IMR-90 (cell line): ENCODE results near the gene MEOX2. TPM values are rescaled to one million over a fixed set of nuclear protein-coding genes. Genes with fewer than 3 reads are reported as not detected.

ENCODE experiments used
- ATAC-seq: fragments of 200-7000 bp; cut with Tn5 transposase; 2 replicates; pipeline ENCODE4 v1.9.1; 2020; ENCODE audit warnings: low read depth, mild to moderate bottlenecking, moderate library complexity
- BruUV-seq: library from RNA; stranded (reverse); fragments of 400-500 nt; replicated peaks from 2 replicates; lab custom pipeline; 2021; lab: Mats Ljungman, UMichigan
- CTCF ChIA-PET: fragments of 300-600 bp; formaldehyde crosslinking; extraction: SDS; loops from one replicate; lab custom pipeline; 2021; ENCODE audit warnings: antibody characterized with exemption; lab: Yijun Ruan, JAX
- POLR2A ChIA-PET: fragments of 300-600 bp; sonication (Branson Sonifier 250); formaldehyde crosslinking; loops from one replicate; lab custom pipeline; 2022; ENCODE audit warnings: antibody characterized with exemption; ENCODE audit not compliant: unreplicated experiment; lab: Charles Lee
- DNase-seq: peaks from one replicate; pipeline ENCODE4 v3.0.0; 2013
- H2AFZ ChIP-seq: replicated peaks from 2 replicates; pipeline ENCODE3; 2013; ENCODE audit warnings: low read length, mild to moderate bottlenecking; ENCODE audit not compliant: poor library complexity
- H2AK5ac ChIP-seq: 2 replicates; pipeline ENCODE4 v1.6.1; 2013; ENCODE audit warnings: low read depth, low read length, inconsistent platforms
- H2AK9ac ChIP-seq: replicated peaks from 2 replicates; pipeline ENCODE3; 2013; ENCODE audit warnings: mild to moderate bottlenecking, low read depth, low read length, moderate library complexity; ENCODE audit not compliant: poor library complexity
- H2BK120ac ChIP-seq: 2 replicates; pipeline ENCODE4 v1.6.1; 2013; ENCODE audit warnings: low read depth, low read length, inconsistent platforms
- H2BK15ac ChIP-seq: 3 replicates; pipeline ENCODE4 v1.6.1; 2013; ENCODE audit warnings: low read depth, low read length, inconsistent platforms
- H2BK20ac ChIP-seq: 2 replicates; pipeline ENCODE4 v1.6.1; 2013; ENCODE audit warnings: low read depth, mild to moderate bottlenecking, inconsistent platforms, low read length, moderate library complexity
- H2BK5ac ChIP-seq: 2 replicates; pipeline ENCODE4 v1.6.1; 2013; ENCODE audit warnings: mild to moderate bottlenecking, low read depth, low read length, inconsistent platforms; ENCODE audit not compliant: poor library complexity, severe bottlenecking
- H3K14ac ChIP-seq: replicated peaks from 2 replicates; pipeline ENCODE4 v1.6.1; 2013; ENCODE audit warnings: low read depth, low read length, inconsistent platforms
- H3K18ac ChIP-seq: 2 replicates; pipeline ENCODE4 v1.6.1; 2013; ENCODE audit warnings: low read depth, low read length, control low read depth
- H3K23ac ChIP-seq: 2 replicates; pipeline ENCODE4 v1.6.1; 2013; ENCODE audit warnings: low read depth, low read length, inconsistent platforms
- H3K27ac ChIP-seq: 2 replicates; pipeline ENCODE4 v1.5.1; 2013; ENCODE audit warnings: mild to moderate bottlenecking, control low read depth, low read length; ENCODE audit not compliant: insufficient read depth
- H3K27me3 ChIP-seq: 2 replicates; pipeline ENCODE4 v1.6.1; 2013; ENCODE audit warnings: low read length; ENCODE audit not compliant: control insufficient read depth, insufficient read depth
- H3K36me3 ChIP-seq: 2 replicates; pipeline ENCODE4 v1.6.1; 2013; ENCODE audit warnings: low read length, mixed read lengths; ENCODE audit not compliant: control insufficient read depth, insufficient read depth
- H3K4ac ChIP-seq: 2 replicates; pipeline ENCODE4 v1.6.1; 2013; ENCODE audit warnings: low read depth, low read length, inconsistent platforms
- H3K4me1 ChIP-seq: 2 replicates; pipeline ENCODE4 v1.6.1; 2013; ENCODE audit warnings: low read length, mixed read lengths; ENCODE audit not compliant: control insufficient read depth, insufficient read depth
- H3K4me2 ChIP-seq: 2 replicates; pipeline ENCODE4 v1.6.1; 2013; ENCODE audit warnings: low read depth, mild to moderate bottlenecking, control low read depth, low read length, moderate library complexity
- H3K4me3 ChIP-seq: 2 replicates; pipeline ENCODE4 v1.5.1; 2013; ENCODE audit warnings: low read depth, mild to moderate bottlenecking, control low read depth, low read length, moderate library complexity; ENCODE audit not compliant: insufficient read depth
- H3K56ac ChIP-seq: 2 replicates; pipeline ENCODE4 v1.6.1; 2013; ENCODE audit warnings: low read length, inconsistent platforms; ENCODE audit not compliant: insufficient read depth; ENCODE audit errors: extremely low read depth
- H3K79me1 ChIP-seq, 2 experiments: 2 replicates each; pipeline ENCODE4 v1.6.1; 2013; ENCODE audit warnings: low read length in 2 of 2, inconsistent platforms in 1 of 2, low read depth in 1 of 2
- H3K9ac ChIP-seq: 2 replicates; pipeline ENCODE4 v1.6.1; 2013; ENCODE audit warnings: low read depth, low read length, control low read depth
- H3K9me1 ChIP-seq: 2 replicates; pipeline ENCODE4 v1.6.1; 2013; ENCODE audit warnings: low read length, inconsistent platforms; ENCODE audit not compliant: insufficient read depth
- H3K9me3 ChIP-seq: 2 replicates; pipeline ENCODE4 v1.6.1; 2013; ENCODE audit warnings: low read length; ENCODE audit not compliant: control insufficient read depth, insufficient read depth
- H4K20me1 ChIP-seq: 2 replicates; pipeline ENCODE4 v1.6.1; 2013; ENCODE audit warnings: low read length, inconsistent platforms; ENCODE audit not compliant: insufficient read depth
- H4K5ac ChIP-seq: 2 replicates; pipeline ENCODE4 v1.6.1; 2013; ENCODE audit warnings: mild to moderate bottlenecking, low read depth, low read length, control low read depth
- H4K8ac ChIP-seq, 2 experiments: 2 replicates each; pipeline ENCODE4 v1.6.1; 2013; ENCODE audit warnings: low read depth in 2 of 2, low read length in 2 of 2, control low read depth in 1 of 2, inconsistent platforms in 1 of 2
- H4K91ac ChIP-seq: 2 replicates; pipeline ENCODE4 v1.6.1; 2013; ENCODE audit warnings: low read depth, low read length, inconsistent platforms; ENCODE audit not compliant: insufficient read depth
- CEBPB ChIP-seq: IDR thresholded peaks from 2 replicates; pipeline ENCODE4 v1.6.1; 2012; ENCODE audit warnings: low read depth, low read length, improper control_type of control experiment
- ELK1 ChIP-seq: fragments of 150-350 bp; IDR thresholded peaks from 2 replicates; pipeline ENCODE4 v1.6.1; 2016; ENCODE audit warnings: low read depth, mild to moderate bottlenecking, low read length, moderate library complexity, borderline replicate concordance
- WGBS, 2 experiments: methylation state at CpG; one replicate each; pipeline versions ENCODE4 v1.1.5 to v1.1.7; 2013; ENCODE audit warnings: missing lambda C conversion rate in 2 of 2; ENCODE audit not compliant: insufficient read length in 1 of 2; ENCODE audit errors: extremely low coverage in 2 of 2; 5-methylcytosine and 5-hydroxymethylcytosine counted together
- dilution Hi-C: fragments of 300-500 bp; cut with HindIII; formaldehyde crosslinking; loops from one replicate; pipeline ENCODE4 v1.14.3; 2018; ENCODE audit warnings: low sequenced_read_pairs; ENCODE audit not compliant: unreplicated experiment
- in situ Hi-C: fragments of 300-500 bp; cut with MboI; formaldehyde crosslinking; loops from 3 replicates; pipeline ENCODE4 v1.14.3; 2019; ENCODE audit warnings: low sequenced_read_pairs, inconsistent platforms, mixed read lengths
- intact Hi-C: fragments of 100-400 bp; cut with micrococcal nuclease; formaldehyde crosslinking; loops from 2 replicates; pipeline ENCODE4 v1.10.0; 2022
- polyA plus RNA-seq, 3 experiments: library from polyadenylated mRNA; depleted of rRNA; stranded (reverse); fragments of >200 nt; gene quantifications; 2 replicates each; pipeline ENCODE4 v1.2.3, GENCODE V29; 2012; ENCODE audit warnings: low replicate concordance in 1 of 3
- total RNA-seq: library from RNA; depleted of rRNA; stranded (reverse); fragments of >200 nt; gene quantifications from 2 replicates; pipeline ENCODE4 v1.2.3, GENCODE V29; 2012

MEOX2 gene
- total and polyA plus RNA-seq, 2 of the 4 experiments (the other 2 are of a cell fraction) = under 0.01 TPM; not detected in 1

- no peak overlapping the region for H4K8ac ChIP-seq
- dilution Hi-C loops = no loop called here
Observed at GRCh38 chr7:15651693-15652092, 34.8 kb downstream of the MEOX2 start.

More at GRCh38 chr7:15651693-15652092, 34.8 kb downstream of the MEOX2 start:
- POLR2A ChIA-PET = no interaction called here
- no peaks in the 10 kb centered on the region for H3K4me1 ChIP-seq
- intact Hi-C loops (no loop called here), in situ Hi-C loops (no loop called here)
- H2AK9ac ChIP-seq = no peak overlapping the region
- no peak overlapping the region for H3K27ac ChIP-seq
- H3K9me1 ChIP-seq = no peaks in the 10 kb centered on the region
- no peak overlapping the region for H3K4me2 ChIP-seq
- DNase-seq (no peak), ATAC-seq (no peak)
- no peak overlapping the region for H2BK5ac ChIP-seq
- H2BK120ac ChIP-seq = no peak overlapping the region
- no peaks in the 10 kb centered on the region for H3K27me3 ChIP-seq
- no peaks in the 10 kb centered on the region for H3K9me3 ChIP-seq
- no peak overlapping the region for H3K14ac ChIP-seq
- CTCF ChIA-PET = no interaction called here
- WGBS, 2 experiments = no CpG with 5 or more reads among the region's 1 CpG
- H4K5ac ChIP-seq = no peak overlapping the region
- H2BK15ac ChIP-seq = no peak overlapping the region
- H4K91ac ChIP-seq = no peak overlapping the region
- no peaks in the 10 kb centered on the region for H4K20me1 ChIP-seq
- no peaks in the 10 kb centered on the region for H3K79me1 ChIP-seq
- H3K23ac ChIP-seq = no peak overlapping the region
- H2BK20ac ChIP-seq = no peak overlapping the region
- no TSS peak for BruUV-seq
- H3K9ac ChIP-seq = no peak overlapping the region
- H2AK5ac ChIP-seq = no peak overlapping the region
- H3K4ac ChIP-seq = no peak overlapping the region
- no peak overlapping the region for H3K56ac ChIP-seq
- TF ChIP-seq ELK1 = no peak
- no peak for TF ChIP-seq CEBPB
- no peak overlapping the region for H3K4me3 ChIP-seq
- no peaks in the 10 kb centered on the region for H3K36me3 ChIP-seq
- no peak overlapping the region for H3K18ac ChIP-seq
- no peak overlapping the region for H2AFZ ChIP-seq
